NCI-H82 treated with DMSO at 0.1 percent for 48 hours (cell line): Measurements from ENCODE around the gene MAOA.
"Not testable (repeated sequence)": the region's sequence is repeated elsewhere in the genome, so short reads cannot be mapped to it uniquely, and the experiment has no call there.

ENCODE experiments used
- DNase-seq: peaks from one replicate; lab custom pipeline; 2025; ENCODE audit not compliant: unreplicated experiment; lab: John Stamatoyannopoulos, UW

MAOA gene

DNA sequence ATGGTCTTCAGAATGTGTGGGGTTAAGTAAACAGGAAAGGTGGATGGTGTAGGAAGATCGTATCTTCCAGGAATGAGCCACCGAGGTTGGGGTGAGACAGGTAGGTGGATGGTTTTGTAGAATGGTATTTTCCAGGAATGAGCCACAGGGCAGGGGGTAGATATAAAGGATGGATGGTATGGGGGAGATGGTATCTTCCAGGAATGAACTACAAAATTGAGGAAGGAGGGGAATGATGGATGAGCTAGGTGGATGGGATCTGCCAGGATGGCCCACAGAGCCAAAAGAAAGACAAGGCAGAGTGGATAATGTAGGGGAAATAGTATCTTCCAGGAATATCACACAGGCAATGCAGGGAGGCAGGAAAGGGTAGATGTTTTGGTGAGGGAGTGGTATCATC is 60.0 kb downstream of the MAOA start:
- no peak for DNase-seq

DNA sequence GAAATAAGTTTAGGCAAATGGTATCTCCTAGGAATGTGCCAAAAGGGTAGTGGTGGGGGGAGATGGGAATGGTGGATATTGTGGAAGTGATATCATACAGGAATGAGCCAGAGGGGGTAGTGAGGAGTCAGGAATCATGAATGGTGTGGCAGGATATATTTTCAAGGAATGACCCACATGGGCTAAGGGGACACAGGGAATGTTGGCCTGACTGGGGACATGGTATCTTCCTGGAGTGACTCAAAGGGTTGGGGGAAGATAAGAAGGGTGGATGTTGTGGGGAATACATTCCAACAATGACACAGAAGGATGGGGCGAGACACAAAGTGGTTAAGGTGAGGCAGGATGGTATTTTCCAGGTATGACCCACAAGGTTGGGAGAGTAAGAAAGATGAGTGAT is 60.6 kb downstream of the MAOA start:
- DNase-seq: no peak

- no peak for DNase-seq
Measured at GRCh38 chrX:43717161-43717560, 61.1 kb downstream of the MAOA start.

DNA sequence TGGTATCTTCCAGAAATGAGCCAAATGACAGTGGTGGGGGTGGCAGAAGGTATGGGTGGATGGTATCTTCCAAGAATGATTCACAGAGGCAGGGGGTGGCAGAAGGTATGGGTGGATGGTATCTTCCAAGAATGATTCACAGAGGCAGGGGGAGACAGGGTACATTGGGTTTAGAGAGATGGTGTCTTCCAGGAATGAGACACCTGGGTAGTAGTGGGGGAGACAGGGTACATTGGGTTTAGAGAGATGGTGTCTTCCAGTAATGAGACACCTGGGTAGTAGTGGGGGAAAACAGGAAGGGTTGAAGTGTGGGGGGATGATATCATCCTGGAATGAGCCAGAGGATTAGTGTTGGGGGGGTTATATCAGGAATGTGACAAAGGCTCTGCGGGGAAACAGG is 62.0 kb downstream of the MAOA start:
- DNase-seq: no peak

GRCh38 chrX:43718546-43718945 is 62.4 kb downstream of the MAOA start:
- DNase-seq: no peak

DNA sequence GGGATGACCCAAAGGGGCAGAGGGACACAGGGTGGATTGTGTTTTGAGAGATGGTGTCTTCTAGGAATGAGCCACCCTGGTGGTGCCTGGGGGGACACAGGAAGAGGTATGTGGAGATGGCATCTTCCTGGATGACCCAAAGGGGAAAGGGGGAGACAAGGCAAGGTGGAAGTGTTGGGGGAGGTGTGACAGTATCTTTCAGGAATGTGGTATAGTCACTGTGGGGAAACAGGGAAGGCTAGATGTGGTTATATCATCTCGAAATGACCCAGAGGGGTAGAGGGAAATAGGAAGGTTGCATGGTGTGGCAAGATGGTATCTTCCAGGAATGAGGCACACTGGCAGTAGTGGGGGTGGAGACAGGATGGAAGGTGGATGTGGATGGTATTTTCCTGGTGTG is 62.9 kb downstream of the MAOA start:
- no peak for DNase-seq

DNA sequence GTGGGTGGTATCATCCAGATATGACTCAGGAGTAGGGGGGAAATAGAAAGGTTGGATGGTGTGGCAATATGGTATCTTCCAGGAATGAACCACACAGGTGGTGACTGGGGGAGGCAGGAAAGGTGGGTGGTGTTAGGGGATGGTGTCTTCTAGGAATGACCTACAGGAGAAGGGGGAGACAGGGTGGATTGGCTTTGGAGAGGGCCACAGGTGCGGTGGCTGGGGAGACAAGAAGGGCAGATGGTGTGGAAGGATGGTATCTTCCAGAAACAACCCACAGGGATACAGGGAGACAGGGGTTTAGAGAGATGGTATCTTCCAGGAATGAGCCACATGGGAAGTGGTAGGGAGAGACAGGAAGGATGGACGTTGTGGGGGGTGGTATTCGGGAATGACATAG is 64.0 kb downstream of the MAOA start:
- DNase-seq: no peak

- DNase-seq: no peak
Measured at GRCh38 chrX:43720961-43721360, 64.9 kb downstream of the MAOA start.

DNA sequence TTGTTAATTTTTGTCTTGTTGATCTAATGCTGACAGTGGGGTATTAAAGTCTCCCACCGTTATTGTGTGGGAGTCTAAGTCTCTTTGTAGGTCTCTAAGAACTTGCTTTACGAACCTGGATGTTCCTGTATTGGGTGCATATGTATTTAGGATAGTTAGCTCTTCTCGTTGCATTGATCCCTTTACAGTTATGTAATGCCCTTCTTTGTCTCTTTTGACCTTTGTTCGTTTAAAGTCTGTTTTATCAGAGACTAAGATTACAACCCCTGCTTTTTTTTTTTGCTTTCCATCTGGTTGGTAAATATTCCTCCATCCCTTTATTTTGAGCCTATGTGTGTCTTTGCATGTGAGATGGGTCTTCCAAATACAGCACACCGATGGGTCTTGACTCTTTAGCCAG is 69.1 kb downstream of the MAOA start:
- not testable (repeated sequence) for DNase-seq

DNA sequence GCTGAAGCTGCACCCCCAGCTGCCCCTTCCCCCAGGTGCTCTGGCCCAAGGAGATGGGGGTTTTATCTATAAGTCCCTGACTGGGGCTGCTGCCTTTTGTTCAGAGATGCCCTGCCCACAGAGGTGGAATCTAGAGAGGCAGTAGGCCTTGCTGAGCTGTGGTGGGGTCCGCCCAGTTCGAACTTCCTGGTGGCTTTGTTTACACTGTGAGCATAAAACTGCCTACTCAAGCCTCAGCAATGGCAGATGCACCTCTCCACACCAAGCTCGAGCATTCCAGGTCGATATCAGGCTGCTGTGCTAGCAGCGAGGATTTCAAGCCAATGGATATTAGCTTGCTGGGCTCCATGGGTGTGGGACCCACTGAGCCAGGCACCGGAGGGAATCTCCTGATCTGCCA is 71.2 kb downstream of the MAOA start:
- not testable (repeated sequence) for DNase-seq

- no peak for DNase-seq
Measured at GRCh38 chrX:43728002-43728401, 71.9 kb downstream of the MAOA start.

GRCh38 chrX:43728966-43729365 is 72.9 kb downstream of the MAOA start:
- no peak for DNase-seq

GRCh38 chrX:43731086-43731485 is 75.0 kb downstream of the MAOA start:
- no peak for DNase-seq

DNA sequence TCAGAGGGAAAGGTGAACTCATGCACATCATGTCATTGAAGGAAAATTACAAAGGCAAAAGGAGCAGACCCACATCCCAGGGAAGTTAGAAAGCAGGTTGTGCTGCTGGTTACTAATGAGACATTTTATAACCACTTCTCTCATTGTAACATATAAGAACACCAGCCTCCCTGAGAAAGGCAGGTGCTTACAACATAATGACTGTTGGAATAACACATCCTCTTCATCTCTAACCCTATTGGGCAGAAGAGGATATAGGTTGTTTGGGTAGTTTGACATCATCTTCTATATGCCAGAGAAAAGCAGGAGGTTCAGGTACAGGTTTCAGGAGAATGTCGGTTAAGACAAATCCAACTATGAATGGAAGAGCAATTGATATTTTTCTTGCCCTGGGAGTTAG is 77.6 kb downstream of the MAOA start:
- no peak for DNase-seq

GRCh38 chrX:43734444-43734843 is 78.3 kb downstream of the MAOA start:
- no peak for DNase-seq

DNA sequence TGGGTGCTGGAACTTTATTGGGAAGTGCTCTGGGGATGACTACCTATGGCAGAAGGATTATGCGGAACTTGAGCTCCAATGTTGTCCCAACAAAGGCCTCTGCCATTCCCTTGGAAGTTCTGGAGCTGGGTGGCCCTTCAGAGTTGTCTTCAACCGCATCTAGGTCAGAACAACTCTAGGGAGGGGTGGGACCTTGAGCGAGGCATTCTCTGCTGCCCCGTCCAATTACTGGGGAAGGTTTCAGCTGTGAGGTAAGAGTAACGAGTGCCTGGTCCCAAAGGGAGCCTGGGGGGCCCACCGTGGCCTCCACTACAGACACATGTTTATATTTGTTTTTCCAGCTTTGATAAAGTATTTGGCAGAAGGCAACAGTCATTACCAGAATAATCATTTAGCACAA is 79.4 kb downstream of the MAOA start:
- DNase-seq: no peak

- no peak for DNase-seq
Measured at GRCh38 chrX:43735957-43736356, 79.9 kb downstream of the MAOA start.

- no peak for DNase-seq
Measured at GRCh38 chrX:43741843-43742573, 85.9 kb downstream of the MAOA start.

GRCh38 chrX:43743100-43743822 is 87.2 kb downstream of the MAOA start:
- no peak for DNase-seq

- no peak for DNase-seq
Measured at GRCh38 chrX:43744284-43744683, 88.2 kb downstream of the MAOA start.

GRCh38 chrX:43745938-43746721 is 90.0 kb downstream of the MAOA start:
- DNase-seq: no peak

- DNase-seq: no peak
Measured at GRCh38 chrX:43747476-43747875, 91.4 kb downstream of the MAOA start.
